HEK293 (cell line): Measurements from ENCODE around the gene SMC1B.

Experiments
- SP2 ChIP-seq: fragments of 450-650 bp; formaldehyde crosslinking; IDR thresholded peaks from 2 replicates; pipeline ENCODE4 v1.5.1; 2016; ENCODE audit warnings: missing biosample characterization, missing genetic modification characterization
- TCF7L2 ChIP-seq: IDR thresholded peaks from 2 replicates; pipeline ENCODE4 v1.6.1; 2011; ENCODE audit warnings: low read depth, mild to moderate bottlenecking, inconsistent platforms, low read length, moderate library complexity, borderline replicate concordance
- ZFP41 ChIP-seq: fragments of 450-650 bp; formaldehyde crosslinking; IDR thresholded peaks from 2 replicates; pipeline ENCODE4 v1.5.1; 2016; ENCODE audit warnings: missing biosample characterization, missing genetic modification characterization, borderline replicate concordance
- ZNF416 ChIP-seq: fragments of 450-650 bp; formaldehyde crosslinking; IDR thresholded peaks from 2 replicates; pipeline ENCODE4 v1.5.1; 2016; ENCODE audit warnings: missing biosample characterization, missing genetic modification characterization
- ZNF707 ChIP-seq: fragments of 450-650 bp; formaldehyde crosslinking; IDR thresholded peaks from 2 replicates; pipeline ENCODE4 v1.5.1; 2016; ENCODE audit warnings: missing biosample characterization, missing genetic modification characterization

- no peak for TF ChIP-seq TCF7L2
- TF ChIP-seq ZNF416: no peak
- no peak for TF ChIP-seq SP2 (tag by site-specific recombination)
- no peak for TF ChIP-seq ZFP41
- no peak for TF ChIP-seq ZNF707 (tag by site-specific recombination)
Observed at GRCh38 chr22:45322873-45323525, 90.4 kb downstream of the SMC1B start.
